Nucleus accumbens (tissue), 56 donors: ENCODE measurements around the gene ZDHHC8.

ENCODE experiments used
- DNase-seq, 56 donors: peaks; one replicate each; lab custom pipeline; 2025; lab: John Stamatoyannopoulos, UW

ZDHHC8 gene

GRCh38 chr22:20127318-20127868 lies 4.2 kb upstream of the ZDHHC8 start:
- DNase-seq = no peak

DNA sequence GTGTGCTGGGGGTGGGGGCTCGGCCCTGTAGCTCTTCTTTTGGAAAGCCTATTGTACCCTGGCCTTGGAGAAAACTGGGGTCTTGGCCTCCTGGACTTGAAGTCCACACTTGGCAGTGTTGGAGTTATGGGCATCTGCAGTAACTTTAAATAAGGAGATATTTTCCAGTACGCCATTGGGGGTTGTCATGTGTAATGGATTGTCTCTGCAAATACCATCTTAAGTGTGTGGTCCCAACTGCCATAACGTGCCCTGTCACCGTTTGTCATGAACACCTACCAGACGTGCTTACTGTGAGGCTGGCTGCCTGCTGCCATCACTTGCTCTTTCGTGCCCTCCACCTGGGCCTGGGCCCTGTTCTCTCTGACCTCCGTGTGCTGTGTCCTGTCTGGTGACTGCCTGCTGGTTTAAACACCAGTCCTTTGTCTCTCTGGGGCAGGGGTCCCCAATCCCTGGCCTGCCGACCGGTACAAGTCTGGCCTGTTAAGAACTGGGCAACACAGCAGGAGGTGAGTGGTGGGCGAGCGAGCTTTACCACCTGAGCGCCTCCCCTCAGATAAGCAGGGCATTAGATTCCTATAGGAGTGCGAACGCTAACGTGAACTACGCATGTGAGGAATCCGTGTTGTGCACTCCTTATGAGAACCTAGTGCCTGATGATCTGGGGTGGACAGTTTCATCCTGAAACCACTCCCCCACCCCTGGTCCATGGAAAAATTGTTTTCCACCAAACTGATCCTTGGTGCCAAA lies 3.6 kb upstream of the ZDHHC8 start:
- no peak for DNase-seq

DNA sequence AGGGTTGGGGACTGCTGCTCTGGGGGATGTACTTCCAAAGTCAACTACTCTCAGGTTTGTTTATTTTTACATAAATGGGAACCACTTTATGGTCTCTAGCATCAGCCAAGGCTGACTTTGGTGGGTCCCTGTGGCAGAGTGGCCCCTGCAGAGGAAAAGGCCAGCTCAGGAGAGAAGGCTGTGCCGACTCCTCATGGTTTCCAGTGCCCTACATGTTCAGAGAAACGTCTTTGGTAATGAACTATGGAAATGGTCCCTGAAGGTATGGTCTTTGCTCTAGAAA lies 3.0 kb upstream of the ZDHHC8 start:
- no peak for DNase-seq

GRCh38 chr22:20128902-20129746 lies 2.5 kb upstream of the ZDHHC8 start:
- peak in 13 of 56 donors; percentile 6 to 49 (median 20) for DNase-seq

DNA sequence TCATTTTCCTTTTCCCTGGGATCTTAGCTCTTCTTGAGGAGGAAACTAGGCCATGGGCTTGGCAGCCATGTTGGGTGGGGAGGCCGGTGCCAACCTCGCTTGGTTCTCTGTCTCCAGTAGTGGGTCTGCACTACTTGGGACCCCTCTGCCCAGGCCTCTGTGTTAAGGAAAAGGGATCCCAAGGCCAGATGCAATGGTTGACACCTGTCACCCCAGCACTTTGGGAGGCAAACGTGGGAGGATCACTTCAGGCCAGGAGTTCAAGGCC lies 1.9 kb upstream of the ZDHHC8 start:
- no peak for DNase-seq

DNA sequence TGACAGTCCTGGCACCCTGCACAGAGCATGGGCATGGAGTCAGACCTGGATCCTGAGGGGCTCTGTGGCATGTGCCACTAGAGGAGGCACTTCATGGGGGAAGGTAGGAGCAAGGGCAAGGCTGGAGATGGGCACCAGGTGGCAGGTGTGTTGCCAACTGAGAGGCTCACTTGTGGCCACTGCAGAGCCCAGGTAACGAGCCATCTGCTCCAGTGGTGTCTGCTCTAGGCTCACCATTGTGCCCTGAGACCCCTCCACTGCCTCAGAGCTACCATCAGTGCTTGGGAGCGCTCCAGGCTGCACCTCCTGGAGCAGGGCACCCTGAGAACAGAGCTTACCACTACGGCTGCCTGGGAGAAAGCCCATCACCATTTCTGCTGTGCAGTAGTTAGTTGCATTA lies 1.3 kb upstream of the ZDHHC8 start:
- DNase-seq = no peak

GRCh38 chr22:20130731-20131596 lies 640 bp upstream of the ZDHHC8 start:
- DNase-seq = peak in 55 of 56 donors; percentile 28 to 92 (median 74)

DNA sequence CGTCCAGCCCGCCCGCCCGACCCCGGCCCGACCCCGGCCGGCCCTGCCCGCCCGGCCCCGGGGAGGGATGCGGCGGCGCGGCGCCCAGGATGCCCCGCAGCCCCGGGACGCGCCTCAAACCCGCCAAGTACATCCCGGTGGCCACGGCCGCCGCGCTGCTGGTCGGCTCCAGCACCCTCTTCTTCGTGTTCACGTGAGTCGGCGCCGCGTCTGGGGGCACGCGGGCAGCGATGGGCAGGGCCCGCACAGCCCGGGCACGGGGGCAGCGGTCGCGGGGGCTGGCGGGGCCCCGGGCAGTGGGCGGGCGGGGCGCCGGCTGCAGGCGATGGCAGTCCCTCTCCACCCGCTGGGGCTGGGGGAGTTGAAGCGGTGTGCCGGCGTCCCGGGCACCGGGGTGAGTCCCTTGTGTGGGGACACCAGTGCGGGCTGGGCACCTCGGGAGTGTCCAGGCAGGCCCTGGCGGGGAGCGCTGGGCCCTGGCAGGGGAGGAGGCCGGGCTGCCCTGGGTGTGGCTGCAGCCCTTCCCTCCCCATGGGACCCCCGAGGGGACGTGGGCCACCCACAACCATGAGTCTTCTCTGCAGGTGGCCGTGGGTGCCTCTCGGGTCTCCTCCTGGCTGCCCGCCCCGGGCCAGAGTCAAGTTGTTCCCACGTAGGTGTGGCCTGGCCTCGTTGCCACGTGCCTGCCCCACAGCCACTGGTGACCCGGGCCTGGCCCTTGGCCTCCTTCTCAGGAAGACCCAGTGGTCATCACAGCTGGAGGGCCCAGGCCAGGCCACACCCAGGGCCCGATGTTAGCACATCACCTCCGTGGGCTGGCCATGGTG lies 468 bp downstream of the ZDHHC8 start:
- DNase-seq = peak in 10 of 56 donors; percentile 19 to 61 (median 39)

DNA sequence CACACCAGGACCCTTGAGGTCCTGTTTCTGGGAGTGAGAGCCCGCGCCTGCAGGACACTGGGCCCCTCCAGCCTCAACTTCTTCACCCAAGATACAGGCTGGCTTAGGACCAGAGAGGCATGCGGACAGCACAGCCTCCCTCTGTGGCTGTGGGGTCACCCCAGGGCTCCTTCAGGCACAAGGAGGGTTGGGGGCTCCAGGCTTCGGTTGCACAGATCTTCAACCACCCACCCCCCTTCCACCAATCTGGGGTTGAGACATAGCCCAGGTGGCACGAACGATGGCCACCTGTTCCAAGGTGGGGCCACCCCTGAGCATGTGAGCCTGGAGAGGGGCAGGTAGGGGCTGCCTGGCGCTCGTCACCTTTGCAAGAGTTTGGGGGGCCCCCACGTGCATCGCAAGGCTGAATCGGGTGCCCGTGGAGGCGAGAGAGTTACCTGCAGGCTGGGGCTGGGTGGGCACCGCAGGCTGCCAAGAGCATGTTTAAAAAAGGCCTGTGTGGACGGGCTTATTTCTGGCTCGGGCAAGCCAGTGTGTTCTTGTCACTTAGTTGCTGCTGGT lies 1.2 kb downstream of the ZDHHC8 start:
- no peak for DNase-seq

DNA sequence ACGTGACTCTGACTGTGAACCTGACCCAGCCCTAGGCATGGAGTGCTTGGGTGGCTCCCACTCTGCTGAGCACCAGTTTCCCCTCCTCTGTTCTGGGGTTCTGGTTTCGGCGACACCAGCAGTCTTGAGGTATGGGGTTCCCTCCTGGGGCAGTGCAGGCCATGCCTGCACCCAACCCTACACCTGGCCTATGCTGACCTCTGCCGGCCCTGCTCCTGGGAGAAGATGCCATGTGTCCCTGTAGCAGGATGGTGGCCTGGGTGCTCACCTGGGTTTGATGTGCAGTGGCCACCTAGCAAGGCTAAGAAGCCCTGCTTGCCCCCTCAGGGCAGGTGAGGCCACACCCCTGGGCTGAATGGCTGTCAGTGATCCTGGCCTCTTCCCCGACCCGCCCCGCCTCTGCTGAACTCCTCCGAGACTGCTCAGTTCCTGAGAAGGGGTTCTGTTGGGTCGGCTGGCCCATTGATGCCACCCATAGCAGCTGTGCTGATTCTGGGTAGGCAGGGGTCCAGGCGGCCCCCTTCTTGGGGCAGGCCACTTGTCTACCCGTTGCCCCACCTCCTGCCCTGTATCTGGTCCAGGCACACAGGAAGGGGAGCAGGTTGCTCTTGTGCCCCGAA lies 2.4 kb downstream of the ZDHHC8 start:
- no peak for DNase-seq

- DNase-seq = no peak
Measured at GRCh38 chr22:20135265-20135664, 3.7 kb downstream of the ZDHHC8 start.

DNA sequence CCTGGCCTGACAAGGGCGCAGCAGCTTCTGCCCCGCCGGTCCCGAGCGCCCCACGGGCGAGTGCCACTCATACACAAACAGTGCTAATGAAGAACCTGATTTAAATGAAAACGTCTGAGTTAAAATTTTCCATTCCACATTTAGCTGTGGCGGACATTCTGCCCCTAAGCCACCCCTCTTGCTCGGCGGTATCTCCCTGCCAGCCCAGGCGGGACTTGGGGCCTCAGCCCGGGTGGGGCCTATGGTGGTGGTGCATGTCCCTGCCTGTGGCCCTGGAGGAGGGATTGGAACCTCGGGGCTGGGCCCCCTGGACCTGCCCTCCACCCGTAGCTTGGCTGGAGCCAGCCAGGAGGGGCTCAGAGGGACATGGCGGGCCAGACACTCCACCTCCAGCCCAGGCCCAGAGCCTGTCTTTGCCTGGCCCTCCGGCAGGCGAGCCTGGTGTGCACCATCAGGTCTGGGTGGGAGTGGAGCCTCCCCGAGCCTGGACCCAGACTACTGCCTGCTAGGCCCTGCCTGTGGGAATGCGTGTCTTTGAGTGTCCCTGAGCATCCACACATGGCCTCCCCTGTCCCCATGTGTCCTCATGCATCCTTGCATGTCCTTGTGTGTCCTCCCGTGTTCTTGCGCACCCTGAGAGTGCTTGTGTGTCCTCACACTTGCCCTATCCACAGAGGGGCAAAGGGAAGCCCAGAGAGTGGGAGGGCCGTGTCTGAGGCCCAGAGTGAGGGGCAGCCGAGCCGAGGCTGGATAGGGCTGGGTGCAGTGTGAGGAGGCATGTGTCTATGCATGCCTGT lies 4.4 kb downstream of the ZDHHC8 start:
- no peak for DNase-seq

DNA sequence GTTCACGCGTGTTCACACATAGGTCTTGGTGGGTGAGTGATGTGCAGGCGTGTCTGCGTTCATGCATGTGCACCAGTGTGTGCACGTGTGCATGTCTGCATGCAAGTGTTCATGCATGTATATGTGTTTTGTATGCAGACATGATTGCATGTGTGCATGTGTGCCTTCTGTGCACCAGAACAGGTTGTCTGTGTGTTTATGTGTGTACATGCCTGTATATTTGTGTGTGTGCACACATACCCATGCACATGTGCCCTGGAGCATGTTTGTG lies 4.9 kb downstream of the ZDHHC8 start:
- no peak for DNase-seq

GRCh38 chr22:20137113-20137512 lies 5.5 kb downstream of the ZDHHC8 start:
- no peak for DNase-seq

DNA sequence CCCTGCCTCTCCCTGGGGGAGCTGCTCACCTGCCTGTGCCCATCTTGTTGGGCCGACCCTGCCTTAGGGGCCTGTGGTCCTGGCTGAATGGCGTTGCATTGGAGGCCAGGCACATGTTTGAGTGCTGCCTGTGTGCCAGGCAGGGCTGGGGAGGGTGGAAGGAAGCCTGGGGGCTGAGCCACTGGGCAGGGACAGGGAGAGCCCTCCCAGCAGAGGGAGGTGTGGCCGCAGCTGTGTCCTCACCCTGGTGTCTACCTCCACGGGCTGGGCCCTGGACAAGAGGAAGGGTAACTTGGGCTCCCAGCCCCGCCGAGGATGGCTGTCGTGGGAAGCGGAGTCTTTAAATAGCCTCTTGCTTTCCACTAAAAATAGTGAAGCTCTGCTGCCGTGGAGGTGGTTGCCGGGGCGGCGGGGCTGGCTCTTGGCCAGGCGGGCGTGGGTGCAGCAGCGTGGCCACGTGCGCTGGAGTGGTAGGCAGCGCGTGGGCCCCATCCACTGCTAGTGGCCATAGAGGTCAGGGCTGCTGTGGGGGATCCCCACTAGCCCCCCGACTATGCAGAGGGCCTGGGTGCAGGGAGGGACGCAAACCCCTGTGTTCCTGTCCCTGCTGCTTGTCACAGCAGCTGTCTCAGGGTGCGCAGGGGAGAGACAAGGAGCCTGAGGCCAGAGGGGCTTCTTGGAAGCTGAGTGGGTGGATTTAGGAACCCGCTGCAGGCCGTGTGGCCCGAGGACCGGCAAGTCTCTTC lies 6.2 kb downstream of the ZDHHC8 start:
- DNase-seq = peak in 36 of 56 donors; percentile 10 to 79 (median 40)

GRCh38 chr22:20138417-20138738 lies 6.8 kb downstream of the ZDHHC8 start:
- DNase-seq = peak in 8 of 56 donors; percentile 17 to 55 (median 27)

DNA sequence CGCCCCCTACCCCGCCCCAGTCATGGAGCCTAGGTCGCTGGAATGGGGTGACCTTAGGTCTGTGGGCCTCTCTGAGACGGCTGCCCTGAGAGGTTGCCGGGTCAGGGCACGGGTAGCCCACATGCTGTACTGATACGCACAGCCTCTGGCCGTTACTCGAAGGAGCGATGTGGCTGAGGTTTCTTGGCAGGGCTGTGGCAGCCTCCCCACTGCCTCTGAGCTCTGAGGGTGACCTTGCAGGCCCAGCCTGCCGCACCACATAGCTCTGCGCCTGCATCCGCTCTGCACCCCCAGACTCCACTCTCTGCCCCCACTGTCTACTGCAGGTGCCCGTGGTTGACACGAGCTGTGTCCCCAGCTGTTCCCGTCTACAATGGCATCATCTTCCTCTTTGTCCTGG lies 7.3 kb downstream of the ZDHHC8 start:
- DNase-seq = no peak
